HepG2 (cell line): Measurements from ENCODE around the gene MYBPC2. TPM values are rescaled to one million over a fixed set of nuclear protein-coding genes. Genes with fewer than 3 reads are reported as not detected.
"Not testable (repeated sequence)": the region's sequence is repeated elsewhere in the genome, so short reads cannot be mapped to it uniquely, and the experiment has no call there.

Experiments used
- ATAC-seq: fragments of 200-7000 bp; cut with Tn5 transposase; 3 replicates; pipeline ENCODE4 v1.9.1; 2020; ENCODE audit warnings: mild to moderate bottlenecking, moderate library complexity
- BruUV-seq: library from RNA; stranded (reverse); fragments of 400-500 nt; replicated peaks from 2 replicates; lab custom pipeline; 2021; lab: Mats Ljungman, UMichigan
- CTCF ChIA-PET: fragments of 300-600 bp; formaldehyde crosslinking; extraction: SDS; loops from one replicate; lab custom pipeline; 2021; ENCODE audit warnings: low total read pairs, inconsistent platforms, low intra/inter-chr PET ratio; lab: Yijun Ruan, JAX
- POLR2A ChIA-PET: fragments of 350-600 bp; sonication (Branson Sonifier 250); formaldehyde crosslinking; loops from one replicate; lab custom pipeline; 2020; ENCODE audit warnings: antibody characterized with exemption, inconsistent platforms; lab: Yijun Ruan, JAX
- DNase-seq: peaks from one replicate; pipeline ENCODE4 v3.0.0-alpha.2; 2015; ENCODE audit warnings: low spot score
- FAIRE-seq: peaks from 3 replicates; lab custom pipeline; 2011; peaks lifted over from hg19 to GRCh38; lab: Jason Lieb, UNC
- H2AFZ ChIP-seq: one replicate; pipeline ENCODE4 v1.6.1; 2011; ENCODE audit warnings: low read length, inconsistent platforms
- H3K27ac ChIP-seq: fragments of 300-600 bp; 3 replicates; pipeline ENCODE4 v1.8.0; 2011; ENCODE audit warnings: mixed run types, mild to moderate bottlenecking, mixed read lengths, low read length, inconsistent platforms; ENCODE audit not compliant: insufficient read depth; ENCODE audit errors: extremely low read length
- H3K27me3 ChIP-seq, 2 experiments: fragments of 200-600 bp in 1 of 2; 2 replicates in 1 of 2; 3 replicates in 1 of 2; pipeline versions ENCODE4 v1.6.0 to v1.8.0; 2011; ENCODE audit warnings: low read length in 2 of 2, mild to moderate bottlenecking in 2 of 2, moderate library complexity in 2 of 2, inconsistent platforms in 1 of 2; ENCODE audit not compliant: insufficient read depth in 2 of 2, control insufficient read depth in 1 of 2
- H3K36me3 ChIP-seq, 2 experiments: fragments of 200-600 bp in 1 of 2; replicated peaks in 1 of 2; 2 replicates in 1 of 2; 3 replicates in 1 of 2; pipeline versions ENCODE4 v1.5.1 to v1.8.0; 2011; ENCODE audit warnings: low read length in 2 of 2, inconsistent platforms in 1 of 2; ENCODE audit not compliant: insufficient read depth in 2 of 2, control insufficient read depth in 1 of 2
- H3K4me1 ChIP-seq: 2 replicates; pipeline ENCODE4 v1.5.1; 2012; ENCODE audit warnings: low read length, inconsistent platforms; ENCODE audit not compliant: insufficient read depth
- H3K4me2 ChIP-seq: 2 replicates; pipeline ENCODE4 v1.6.0; 2011; ENCODE audit warnings: low read depth, low read length, inconsistent platforms
- H3K4me3 ChIP-seq, 3 experiments: fragments of 200-600 bp in 1 of 3; sonication (generic), shearing (Covaris generic) in 1 of 3; replicated peaks in 1 of 3; 2 replicates each; pipeline ENCODE4 v1.5.1; 2011 to 2016; ENCODE audit warnings: low read length in 3 of 3, inconsistent platforms in 2 of 3, low read depth in 2 of 3, mild to moderate bottlenecking in 2 of 3, control low read depth in 1 of 3, mixed read lengths in 1 of 3; ENCODE audit not compliant: insufficient read depth in 1 of 3
- H3K79me2 ChIP-seq: one replicate; pipeline ENCODE4 v1.6.1; 2011; ENCODE audit warnings: low read length, inconsistent platforms; ENCODE audit not compliant: insufficient read depth
- H3K9ac ChIP-seq: 2 replicates; pipeline ENCODE4 v1.6.0; 2011; ENCODE audit warnings: mild to moderate bottlenecking, low read depth, low read length, inconsistent platforms; ENCODE audit not compliant: insufficient read depth
- H3K9me3 ChIP-seq: 2 replicates; pipeline ENCODE4 v1.5.1; 2012; ENCODE audit warnings: mild to moderate bottlenecking, low read length
- H4K20me1 ChIP-seq: 2 replicates; pipeline ENCODE4 v1.6.0; 2011; ENCODE audit warnings: inconsistent platforms, mild to moderate bottlenecking, low read length, moderate library complexity; ENCODE audit not compliant: insufficient read depth
- CHD2 ChIP-seq: IDR thresholded peaks from 2 replicates; pipeline ENCODE4 v1.6.1; 2011; ENCODE audit warnings: low read depth, low read length, improper control_type of control experiment
- CREM ChIP-seq, 2 experiments: sonication (generic) in 1 of 2; formaldehyde crosslinking in 1 of 2; IDR thresholded peaks; 2 replicates each; pipeline versions ENCODE4 v1.4.0 to v1.6.1; 2016 to 2020; ENCODE audit warnings: antibody characterized with exemption in 1 of 2, mild to moderate bottlenecking in 1 of 2, missing genetic modification reagents in 1 of 2
- FOXA1 ChIP-seq, 2 experiments: fragments of 450-650 bp in 1 of 2; sonication (generic) in 1 of 2; formaldehyde crosslinking in 1 of 2; IDR thresholded peaks; 2 replicates each; pipeline versions ENCODE4 v1.4.0 to v1.6.1; 2016 to 2020; ENCODE audit warnings: missing genetic modification reagents in 1 of 2
- FOXK1 ChIP-seq: sonication (generic); formaldehyde crosslinking; IDR thresholded peaks from 2 replicates; pipeline ENCODE4 v1.4.0; 2020; ENCODE audit warnings: low read depth, missing genetic modification reagents, borderline replicate concordance
- HMG20B ChIP-seq: conservative IDR thresholded peaks from 2 replicates; pipeline ENCODE4 v1.6.1; 2016; ENCODE audit warnings: missing genetic modification reagents, missing compliant biosample characterization
- KMT2A ChIP-seq: sonication (generic); formaldehyde crosslinking; IDR thresholded peaks from 2 replicates; pipeline ENCODE4 v1.4.0; 2020; ENCODE audit warnings: missing genetic modification reagents
- PHF21A ChIP-seq: sonication (generic); formaldehyde crosslinking; IDR thresholded peaks from 2 replicates; pipeline ENCODE4 v1.5.0; 2020; ENCODE audit warnings: mild to moderate bottlenecking, missing genetic modification reagents
- TAF15 ChIP-seq: fragments of 200-400 bp; formaldehyde crosslinking; IDR thresholded peaks from one replicate; pipeline ENCODE4 v1.6.1; 2018; ENCODE audit warnings: mild to moderate bottlenecking, low read depth, low read length; ENCODE audit not compliant: poor library complexity, severe bottlenecking
- ZBTB37 ChIP-seq: sonication (generic); formaldehyde crosslinking; IDR thresholded peaks from 2 replicates; pipeline ENCODE4 v1.4.0; 2020; ENCODE audit warnings: mild to moderate bottlenecking, missing genetic modification reagents
- ZFP36L1 ChIP-seq: sonication (generic); formaldehyde crosslinking; IDR thresholded peaks from 2 replicates; pipeline ENCODE4 v1.8.0; 2022; ENCODE audit warnings: mild to moderate bottlenecking, missing genetic modification reagents, moderate library complexity
- ZMYM4 ChIP-seq: sonication (generic); formaldehyde crosslinking; IDR thresholded peaks from 2 replicates; pipeline ENCODE4 v1.8.1; 2023; ENCODE audit warnings: mild to moderate bottlenecking, missing genetic modification reagents
- ZNF747 ChIP-seq: sonication (generic); formaldehyde crosslinking; IDR thresholded peaks from 2 replicates; pipeline ENCODE4 v1.8.1; 2023; ENCODE audit warnings: missing genetic modification reagents, mild to moderate bottlenecking, borderline replicate concordance
- ZNF781 ChIP-seq: sonication (generic); formaldehyde crosslinking; IDR thresholded peaks from 2 replicates; pipeline ENCODE4 v1.5.1; 2020; ENCODE audit warnings: borderline replicate concordance, mild to moderate bottlenecking, missing genetic modification reagents; ENCODE audit errors: not compliant biosample characterization
- ZSCAN22 ChIP-seq: sonication (generic); formaldehyde crosslinking; IDR thresholded peaks from 2 replicates; pipeline ENCODE4 v1.4.0; 2020; ENCODE audit warnings: mild to moderate bottlenecking, missing genetic modification reagents
- ZSCAN31 ChIP-seq: sonication (generic); formaldehyde crosslinking; IDR thresholded peaks from 2 replicates; pipeline ENCODE4 v1.5.0; 2020; ENCODE audit warnings: low read depth, mild to moderate bottlenecking, missing genetic modification reagents
- WGBS: methylation state at CpG from one replicate; pipeline ENCODE4 v1.1.6; 2017; ENCODE audit warnings: low lambda C conversion rate; 5-methylcytosine and 5-hydroxymethylcytosine counted together
- in situ Hi-C: cut with HindIII; loops from 2 replicates; pipeline ENCODE4 v1.10.0; 2017; ENCODE audit warnings: low pct_unique_long_range_greater_than_20kb; ENCODE audit not compliant: extremely low pct_ligation_motif_present
- intact Hi-C: fragments of 100-400 bp; cut with micrococcal nuclease; formaldehyde crosslinking; loops from one replicate; pipeline ENCODE4 v1.10.0; 2022; ENCODE audit not compliant: unreplicated experiment
- polyA plus RNA-seq, 8 experiments: library from polyadenylated mRNA; depleted of rRNA in 3 of 8; stranded (reverse) in 7 of 8; unstranded in 1 of 8; fragments of >200 nt; fragmentation: Illumina TruSeq in 4 of 8; extraction: Trizol in 4 of 8; gene quantifications; 2 replicates each; pipeline versions ENCODE4 v1.2.1 to v1.2.3, GENCODE V29; 2011 to 2016; ENCODE audit warnings: low read depth in 4 of 8, missing spikeins in 1 of 8, mixed read lengths in 1 of 8; ENCODE audit not compliant: insufficient read depth in 1 of 8
- total RNA-seq, 5 experiments: library from RNA; depleted of rRNA; stranded (reverse); fragments of >200 nt; fragmentation: Illumina TruSeq; extraction: Trizol; gene quantifications; 2 replicates each; pipeline ENCODE4 v1.2.3, GENCODE V29; 2016; ENCODE audit warnings: low read depth in 1 of 5
- TF ChIP-seq, protein P1 (sequence below): sonication (generic); formaldehyde crosslinking; IDR thresholded peaks from 2 replicates; pipeline ENCODE4 v1.5.0; 2020; ENCODE audit warnings: mild to moderate bottlenecking, missing genetic modification reagents
- TF ChIP-seq, protein P2 (sequence below): sonication (generic); formaldehyde crosslinking; IDR thresholded peaks from 2 replicates; pipeline ENCODE4 v1.8.1; 2023; ENCODE audit warnings: missing genetic modification reagents, inconsistent platforms, borderline replicate concordance
- TF ChIP-seq, protein P3 (sequence below): IDR thresholded peaks from 2 replicates; pipeline ENCODE4 v1.6.1; 2016; ENCODE audit warnings: mild to moderate bottlenecking

Gene MYBPC2
- total and polyA plus RNA-seq, 2 of the 13 experiments (the other 11 are each of a cell fraction or from before 2014, with no cell fraction given): not detected

GRCh38 chr19:50468818-50469217 lies 36.1 kb downstream of the MYBPC2 start:
- ChIA-PET CTCF (no interaction called here), POLR2A (no interaction called here)
- in situ Hi-C loops: loop anchor here (10.0 kb wide), 1 partner anchor 94 kb away; the partner anchor contains the start of gene NR1H2

GRCh38 chr19:50473336-50473735 lies 40.6 kb downstream of the MYBPC2 start:
- H3K36me3 ChIP-seq, H3K9me3 ChIP-seq, H3K9ac ChIP-seq, DNase-seq, H3K4me3 ChIP-seq, intact Hi-C loops, H3K79me2 ChIP-seq, H3K27me3 ChIP-seq, POLR2A ChIA-PET, BruUV-seq, ATAC-seq, H3K4me2 ChIP-seq, CTCF ChIA-PET, H3K4me1 ChIP-seq, H4K20me1 ChIP-seq, in situ Hi-C loops, H2AFZ ChIP-seq, H3K27ac ChIP-seq, FAIRE-seq: not testable (repeated sequence)
- 0% methylated on average over 2 of the region's 3 CpGs for WGBS

More at GRCh38 chr19:50468818-50469217, 36.1 kb downstream of the MYBPC2 start:
- no peaks in the 10 kb centered on the region for H3K9me3 ChIP-seq
- 63% methylated on average over 6 of the region's 6 CpGs for WGBS
- FAIRE-seq: no peak
- ATAC-seq: no peak
- no TSS peak for BruUV-seq
- TF ChIP-seq PHF21A (no peak), ZFP36L1 (CRISPR knock-in tag) (no peak), TAF15 (no peak), ZNF781 (CRISPR knock-in tag) (no peak), HMG20B (CRISPR knock-in tag) (no peak), ZBTB37 (CRISPR knock-in tag) (no peak), CHD2 (no peak), ZSCAN22 (CRISPR knock-in tag) (no peak), ZMYM4 (CRISPR knock-in tag) (no peak), ZNF747 (CRISPR knock-in tag) (no peak), CREM (IDR thresholded peaks at IDR 0.05) (no peak), CREM (CRISPR knock-in tag; IDR thresholded peaks at IDR 0.05) (no peak), FOXA1 (IDR thresholded peaks at IDR 0.05) (no peak), FOXA1 (CRISPR knock-in tag; IDR thresholded peaks at IDR 0.05) (no peak), FOXK1 (CRISPR knock-in tag) (no peak), KMT2A (CRISPR knock-in tag) (no peak), ZSCAN31 (CRISPR knock-in tag) (no peak)
- TF ChIP-seq, protein P1, sequence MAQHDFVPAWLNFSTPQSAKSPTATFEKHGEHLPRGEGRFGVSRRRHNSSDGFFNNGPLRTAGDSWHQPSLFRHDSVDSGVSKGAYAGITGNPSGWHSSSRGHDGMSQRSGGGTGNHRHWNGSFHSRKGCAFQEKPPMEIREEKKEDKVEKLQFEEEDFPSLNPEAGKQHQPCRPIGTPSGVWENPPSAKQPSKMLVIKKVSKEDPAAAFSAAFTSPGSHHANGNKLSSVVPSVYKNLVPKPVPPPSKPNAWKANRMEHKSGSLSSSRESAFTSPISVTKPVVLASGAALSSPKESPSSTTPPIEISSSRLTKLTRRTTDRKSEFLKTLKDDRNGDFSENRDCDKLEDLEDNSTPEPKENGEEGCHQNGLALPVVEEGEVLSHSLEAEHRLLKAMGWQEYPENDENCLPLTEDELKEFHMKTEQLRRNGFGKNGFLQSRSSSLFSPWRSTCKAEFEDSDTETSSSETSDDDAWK: no peak
- TF ChIP-seq, protein P2, sequence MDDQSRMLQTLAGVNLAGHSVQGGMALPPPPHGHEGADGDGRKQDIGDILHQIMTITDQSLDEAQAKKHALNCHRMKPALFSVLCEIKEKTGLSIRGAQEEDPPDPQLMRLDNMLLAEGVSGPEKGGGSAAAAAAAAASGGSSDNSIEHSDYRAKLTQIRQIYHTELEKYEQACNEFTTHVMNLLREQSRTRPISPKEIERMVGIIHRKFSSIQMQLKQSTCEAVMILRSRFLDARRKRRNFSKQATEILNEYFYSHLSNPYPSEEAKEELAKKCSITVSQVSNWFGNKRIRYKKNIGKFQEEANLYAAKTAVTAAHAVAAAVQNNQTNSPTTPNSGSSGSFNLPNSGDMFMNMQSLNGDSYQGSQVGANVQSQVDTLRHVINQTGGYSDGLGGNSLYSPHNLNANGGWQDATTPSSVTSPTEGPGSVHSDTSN (CRISPR knock-in tag): no peak
- TF ChIP-seq, protein P3, sequence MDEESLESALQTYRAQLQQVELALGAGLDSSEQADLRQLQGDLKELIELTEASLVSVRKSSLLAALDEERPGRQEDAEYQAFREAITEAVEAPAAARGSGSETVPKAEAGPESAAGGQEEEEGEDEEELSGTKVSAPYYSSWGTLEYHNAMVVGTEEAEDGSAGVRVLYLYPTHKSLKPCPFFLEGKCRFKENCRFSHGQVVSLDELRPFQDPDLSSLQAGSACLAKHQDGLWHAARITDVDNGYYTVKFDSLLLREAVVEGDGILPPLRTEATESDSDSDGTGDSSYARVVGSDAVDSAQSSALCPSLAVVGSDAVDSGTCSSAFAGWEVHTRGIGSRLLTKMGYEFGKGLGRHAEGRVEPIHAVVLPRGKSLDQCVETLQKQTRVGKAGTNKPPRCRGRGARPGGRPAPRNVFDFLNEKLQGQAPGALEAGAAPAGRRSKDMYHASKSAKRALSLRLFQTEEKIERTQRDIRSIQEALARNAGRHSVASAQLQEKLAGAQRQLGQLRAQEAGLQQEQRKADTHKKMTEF (CRISPR knock-in tag): no peak
- TF ChIP-seq, all 625 proteins: peak for 0
- H4K20me1 ChIP-seq: no peaks in the 10 kb centered on the region
- H3K27me3 ChIP-seq: no peaks in the 10 kb centered on the region
- H3K4me3 ChIP-seq: no peak overlapping the region
- intact Hi-C loops: no loop called here
- H3K4me2 ChIP-seq: no peak overlapping the region
- no peak overlapping the region for H3K27ac ChIP-seq
- peaks cover 33% of the 10 kb centered on the region for H3K4me1 ChIP-seq
- H3K36me3 ChIP-seq: no peaks in the 10 kb centered on the region
- no peak overlapping the region for H2AFZ ChIP-seq
- no peak overlapping the region for H3K9ac ChIP-seq
- no peaks in the 10 kb centered on the region for H3K79me2 ChIP-seq
- no peak for DNase-seq
